ENCODE results near the gene KAZN.

DNA sequence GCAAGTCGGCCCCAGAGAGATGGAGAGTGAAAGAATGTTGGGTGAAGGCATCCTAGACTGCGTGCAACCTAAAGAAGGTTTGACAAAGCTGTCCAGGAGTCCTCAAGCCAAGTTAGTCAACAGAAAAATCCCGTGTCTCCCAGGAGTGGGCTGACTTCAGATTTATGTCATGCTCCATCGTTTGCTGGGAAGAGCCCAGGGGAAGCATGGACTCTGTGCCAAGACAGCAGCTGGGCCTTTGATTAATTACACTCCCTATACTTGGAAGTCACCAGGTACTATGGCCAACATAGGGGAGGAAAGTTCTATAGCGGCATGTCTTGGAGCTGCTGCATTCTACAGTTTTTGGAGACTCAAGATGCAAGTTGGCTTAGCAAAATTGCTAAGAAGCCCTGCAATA lies 247.4 kb downstream of the KAZN start:
- TF ChIP-seq, protein P1, sequence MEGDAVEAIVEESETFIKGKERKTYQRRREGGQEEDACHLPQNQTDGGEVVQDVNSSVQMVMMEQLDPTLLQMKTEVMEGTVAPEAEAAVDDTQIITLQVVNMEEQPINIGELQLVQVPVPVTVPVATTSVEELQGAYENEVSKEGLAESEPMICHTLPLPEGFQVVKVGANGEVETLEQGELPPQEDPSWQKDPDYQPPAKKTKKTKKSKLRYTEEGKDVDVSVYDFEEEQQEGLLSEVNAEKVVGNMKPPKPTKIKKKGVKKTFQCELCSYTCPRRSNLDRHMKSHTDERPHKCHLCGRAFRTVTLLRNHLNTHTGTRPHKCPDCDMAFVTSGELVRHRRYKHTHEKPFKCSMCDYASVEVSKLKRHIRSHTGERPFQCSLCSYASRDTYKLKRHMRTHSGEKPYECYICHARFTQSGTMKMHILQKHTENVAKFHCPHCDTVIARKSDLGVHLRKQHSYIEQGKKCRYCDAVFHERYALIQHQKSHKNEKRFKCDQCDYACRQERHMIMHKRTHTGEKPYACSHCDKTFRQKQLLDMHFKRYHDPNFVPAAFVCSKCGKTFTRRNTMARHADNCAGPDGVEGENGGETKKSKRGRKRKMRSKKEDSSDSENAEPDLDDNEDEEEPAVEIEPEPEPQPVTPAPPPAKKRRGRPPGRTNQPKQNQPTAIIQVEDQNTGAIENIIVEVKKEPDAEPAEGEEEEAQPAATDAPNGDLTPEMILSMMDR (conservative IDR thresholded peaks at IDR 0.05) = no peak
- TF ChIP-seq EZH2 (IDR thresholded peaks at IDR 0.05; ENCODE audit: low read depth) = no peak
